Measurements from ENCODE around the gene RALGDS. TPM values are rescaled to one million over a fixed set of nuclear protein-coding genes. Genes with fewer than 3 reads are reported as not detected.

RALGDS gene
- total RNA-seq, 1 donor from 2014 or later = 64.8 TPM

DNA sequence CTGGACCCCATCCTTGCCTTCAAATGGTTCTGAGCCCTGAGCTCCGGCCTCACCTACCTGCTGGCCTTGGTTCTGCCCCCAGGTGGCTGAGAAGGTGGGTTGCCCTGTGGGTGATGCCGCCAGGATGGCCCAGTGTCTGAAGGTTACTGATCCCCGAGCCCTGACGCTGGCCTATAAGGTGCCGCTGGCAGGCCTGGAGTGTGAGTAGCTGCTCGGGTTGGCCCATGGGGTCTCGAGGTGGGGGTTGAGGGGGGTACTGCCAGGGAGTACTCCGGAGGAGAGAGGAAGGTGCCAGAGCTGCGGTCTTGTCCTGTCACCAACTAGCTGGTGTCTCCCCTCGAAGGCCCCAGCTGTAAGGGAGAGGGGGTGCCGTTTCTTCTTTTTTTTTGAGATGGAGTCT lies 54.0 kb downstream of the RALGDS start:
- H3K27me3 Mint-ChIP-seq = no peaks in the 10 kb centered on the region
- TF ChIP-seq, protein P1, sequence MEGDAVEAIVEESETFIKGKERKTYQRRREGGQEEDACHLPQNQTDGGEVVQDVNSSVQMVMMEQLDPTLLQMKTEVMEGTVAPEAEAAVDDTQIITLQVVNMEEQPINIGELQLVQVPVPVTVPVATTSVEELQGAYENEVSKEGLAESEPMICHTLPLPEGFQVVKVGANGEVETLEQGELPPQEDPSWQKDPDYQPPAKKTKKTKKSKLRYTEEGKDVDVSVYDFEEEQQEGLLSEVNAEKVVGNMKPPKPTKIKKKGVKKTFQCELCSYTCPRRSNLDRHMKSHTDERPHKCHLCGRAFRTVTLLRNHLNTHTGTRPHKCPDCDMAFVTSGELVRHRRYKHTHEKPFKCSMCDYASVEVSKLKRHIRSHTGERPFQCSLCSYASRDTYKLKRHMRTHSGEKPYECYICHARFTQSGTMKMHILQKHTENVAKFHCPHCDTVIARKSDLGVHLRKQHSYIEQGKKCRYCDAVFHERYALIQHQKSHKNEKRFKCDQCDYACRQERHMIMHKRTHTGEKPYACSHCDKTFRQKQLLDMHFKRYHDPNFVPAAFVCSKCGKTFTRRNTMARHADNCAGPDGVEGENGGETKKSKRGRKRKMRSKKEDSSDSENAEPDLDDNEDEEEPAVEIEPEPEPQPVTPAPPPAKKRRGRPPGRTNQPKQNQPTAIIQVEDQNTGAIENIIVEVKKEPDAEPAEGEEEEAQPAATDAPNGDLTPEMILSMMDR (conservative IDR thresholded peaks at IDR 0.05) = no peak
- no peak for DNase-seq (ENCODE audit: extremely low spot score, unreplicated experiment)
- H3K4me1 Mint-ChIP-seq (ENCODE audit: unreplicated experiment) = no peaks in the 10 kb centered on the region
- no peaks in the 10 kb centered on the region for H3K9me3 Mint-ChIP-seq
- H3K4me3 Mint-ChIP-seq = no peak overlapping the region
- H3K27ac Mint-ChIP-seq = no peak overlapping the region
- H3K36me3 Mint-ChIP-seq = no peaks in the 10 kb centered on the region

DNA sequence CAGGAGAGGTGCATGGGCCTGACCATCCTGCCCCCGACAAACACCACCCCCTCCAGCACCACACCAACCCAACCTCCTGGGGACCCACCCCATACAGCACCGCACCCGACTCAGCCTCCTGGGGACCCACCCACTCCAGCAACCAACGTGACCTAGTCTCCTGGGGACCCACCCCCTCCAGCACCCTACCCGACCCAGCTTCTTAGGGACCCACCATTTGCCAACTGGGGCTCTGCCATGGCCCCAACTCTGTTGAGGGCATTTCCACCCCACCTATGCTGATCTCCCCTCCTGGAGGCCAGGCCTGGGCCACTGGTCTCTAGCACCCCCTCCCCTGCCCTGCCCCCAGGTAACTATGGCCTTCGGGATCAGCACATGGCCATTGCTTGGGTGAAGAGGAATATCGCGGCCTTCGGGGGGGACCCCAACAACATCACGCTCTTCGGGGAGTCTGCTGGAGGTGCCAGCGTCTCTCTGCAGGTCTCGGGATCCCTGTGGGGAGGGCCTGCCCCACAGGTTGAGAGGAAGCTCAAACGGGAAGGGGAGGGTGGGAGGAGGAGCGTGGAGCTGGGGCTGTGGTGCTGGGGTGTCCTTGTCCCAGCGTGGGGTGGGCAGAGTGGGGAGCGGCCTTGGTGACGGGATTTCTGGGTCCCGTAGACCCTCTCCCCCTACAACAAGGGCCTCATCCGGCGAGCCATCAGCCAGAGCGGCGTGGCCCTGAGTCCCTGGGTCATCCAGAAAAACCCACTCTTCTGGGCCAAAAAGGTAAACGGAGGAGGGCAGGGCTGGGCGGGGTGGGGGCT lies 54.7 kb downstream of the RALGDS start:
- Mint-ChIP-seq H3K36me3 (no peaks in the 10 kb centered on the region), H3K4me3 (no peak overlapping the region), H3K27ac (no peak overlapping the region), H3K27me3 (no peaks in the 10 kb centered on the region), H3K4me1 (ENCODE audit: unreplicated experiment) (no peaks in the 10 kb centered on the region), H3K9me3 (no peaks in the 10 kb centered on the region)
- TF ChIP-seq, protein P1 (conservative IDR thresholded peaks at IDR 0.05) = no peak
- no peak for DNase-seq (ENCODE audit: extremely low spot score, unreplicated experiment)

DNA sequence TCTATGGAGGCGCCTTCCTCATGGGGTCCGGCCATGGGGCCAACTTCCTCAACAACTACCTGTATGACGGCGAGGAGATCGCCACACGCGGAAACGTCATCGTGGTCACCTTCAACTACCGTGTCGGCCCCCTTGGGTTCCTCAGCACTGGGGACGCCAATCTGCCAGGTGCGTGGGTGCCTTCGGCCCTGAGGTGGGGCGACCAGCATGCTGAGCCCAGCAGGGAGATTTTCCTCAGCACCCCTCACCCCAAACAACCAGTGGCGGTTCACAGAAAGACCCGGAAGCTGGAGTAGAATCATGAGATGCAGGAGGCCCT lies 56.0 kb downstream of the RALGDS start:
- Mint-ChIP-seq H3K9me3 (no peaks in the 10 kb centered on the region), H3K4me3 (no peak overlapping the region), H3K36me3 (no peaks in the 10 kb centered on the region), H3K27ac (no peak overlapping the region), H3K27me3 (no peaks in the 10 kb centered on the region), H3K4me1 (ENCODE audit: unreplicated experiment) (peaks cover 4% of the 10 kb centered on the region)
- TF ChIP-seq, protein P1 (conservative IDR thresholded peaks at IDR 0.05) = no peak
- no peak for DNase-seq (ENCODE audit: extremely low spot score, unreplicated experiment)

DNA sequence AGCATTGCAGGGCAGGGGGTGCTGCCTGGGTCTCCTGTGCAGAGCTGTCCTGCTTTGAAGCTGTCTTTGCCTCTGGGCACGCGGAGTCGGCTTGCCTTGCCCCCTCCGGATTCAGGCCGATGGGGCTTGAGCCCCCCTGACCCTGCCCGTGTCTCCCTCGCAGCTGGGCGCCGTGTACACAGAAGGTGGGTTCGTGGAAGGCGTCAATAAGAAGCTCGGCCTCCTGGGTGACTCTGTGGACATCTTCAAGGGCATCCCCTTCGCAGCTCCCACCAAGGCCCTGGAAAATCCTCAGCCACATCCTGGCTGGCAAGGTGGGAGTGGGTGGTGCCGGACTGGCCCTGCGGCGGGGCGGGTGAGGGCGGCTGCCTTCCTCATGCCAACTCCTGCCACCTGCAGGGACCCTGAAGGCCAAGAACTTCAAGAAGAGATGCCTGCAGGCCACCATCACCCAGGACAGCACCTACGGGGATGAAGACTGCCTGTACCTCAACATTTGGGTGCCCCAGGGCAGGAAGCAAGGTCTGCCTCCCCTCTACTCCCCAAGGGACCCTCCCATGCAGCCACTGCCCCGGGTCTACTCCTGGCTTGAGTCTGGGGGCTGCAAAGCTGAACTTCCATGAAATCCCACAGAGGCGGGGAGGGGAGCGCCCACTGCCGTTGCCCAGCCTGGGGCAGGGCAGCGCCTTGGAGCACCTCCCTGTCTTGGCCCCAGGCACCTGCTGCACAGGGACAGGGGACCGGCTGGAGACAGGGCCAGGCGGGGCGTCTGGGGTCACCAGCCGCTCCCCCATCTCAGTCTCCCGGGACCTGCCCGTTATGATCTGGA lies 56.6 kb downstream of the RALGDS start:
- TF ChIP-seq, protein P1 (conservative IDR thresholded peaks at IDR 0.05) = no peak
- Mint-ChIP-seq H3K27me3 (no peaks in the 10 kb centered on the region), H3K4me3 (no peak overlapping the region), H3K4me1 (ENCODE audit: unreplicated experiment) (peaks cover 9% of the 10 kb centered on the region), H3K36me3 (no peaks in the 10 kb centered on the region), H3K27ac (no peak overlapping the region), H3K9me3 (no peaks in the 10 kb centered on the region)
- DNase-seq (ENCODE audit: extremely low spot score, unreplicated experiment) = no peak

DNA sequence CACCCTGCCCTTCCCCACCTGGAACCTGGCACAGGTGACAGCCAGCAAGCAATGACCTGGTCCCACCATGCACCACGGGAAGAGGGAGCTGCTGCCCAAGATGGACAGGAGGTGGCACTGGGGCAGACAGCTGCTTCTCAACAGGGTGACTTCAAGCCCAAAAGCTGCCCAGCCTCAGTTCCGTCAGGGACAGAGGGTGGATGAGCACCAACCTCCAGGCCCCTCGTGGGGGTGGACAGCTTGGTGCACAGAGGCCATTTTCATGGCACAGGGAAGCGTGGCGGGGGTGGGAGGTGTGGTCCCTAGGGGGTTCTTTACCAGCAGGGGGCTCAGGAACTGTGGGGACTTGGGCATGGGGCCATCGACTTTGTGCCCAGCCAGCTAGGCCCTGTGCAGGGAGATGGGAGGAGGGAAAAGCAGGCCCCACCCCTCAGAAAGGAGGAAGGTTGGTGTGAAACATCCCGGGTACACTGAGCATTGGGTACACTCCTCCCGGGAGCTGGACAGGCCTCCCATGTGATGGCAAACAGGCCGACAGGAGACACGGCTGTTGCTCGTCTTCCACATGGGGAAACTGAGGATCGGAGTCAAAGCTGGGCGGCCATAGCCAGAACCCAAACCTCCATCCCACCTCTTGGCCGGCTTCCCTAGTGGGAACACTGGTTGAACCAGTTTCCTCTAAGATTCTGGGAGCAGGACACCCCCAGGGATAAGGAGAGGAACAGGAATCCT lies 57.4 kb downstream of the RALGDS start:
- Mint-ChIP-seq H3K9me3 (no peaks in the 10 kb centered on the region), H3K27me3 (no peaks in the 10 kb centered on the region), H3K4me3 (no peak overlapping the region), H3K4me1 (ENCODE audit: unreplicated experiment) (peaks cover 10% of the 10 kb centered on the region), H3K36me3 (peaks cover 1% of the 10 kb centered on the region), H3K27ac (no peak overlapping the region)
- DNase-seq (ENCODE audit: extremely low spot score, unreplicated experiment) = no peak
- TF ChIP-seq, protein P1 (conservative IDR thresholded peaks at IDR 0.05) = no peak
